Endodermal cell (in vitro differentiated cells): Measurements from ENCODE around the gene PTPRT. TPM values are rescaled to one million over a fixed set of nuclear protein-coding genes. Genes with fewer than 3 reads are reported as not detected.

Experiments
- DNase-seq: peaks from one replicate; pipeline ENCODE4 v3.0.0-alpha.2; 2017
- H3K27ac ChIP-seq: 2 replicates; pipeline ENCODE4 v1.5.1; 2013; ENCODE audit warnings: mild to moderate bottlenecking, low read depth, low read length, moderate library complexity
- H3K27me3 ChIP-seq: 2 replicates; pipeline ENCODE4 v1.6.1; 2013; ENCODE audit warnings: mild to moderate bottlenecking, low read length, moderate library complexity; ENCODE audit not compliant: insufficient read depth, control insufficient read depth, poor library complexity, severe bottlenecking
- H3K36me3 ChIP-seq: 2 replicates; pipeline ENCODE4 v1.7.0; 2013; ENCODE audit warnings: mild to moderate bottlenecking, low read length, moderate library complexity; ENCODE audit not compliant: control insufficient read depth, insufficient read depth
- H3K4me1 ChIP-seq: one replicate; pipeline ENCODE4 v1.7.0; 2013; ENCODE audit warnings: low read length; ENCODE audit not compliant: control insufficient read depth, insufficient read depth
- H3K4me3 ChIP-seq: 2 replicates; pipeline ENCODE4 v1.5.1; 2013; ENCODE audit warnings: mild to moderate bottlenecking, low read length, moderate library complexity
- H3K9ac ChIP-seq: 2 replicates; pipeline ENCODE4 v1.6.1; 2013; ENCODE audit warnings: mild to moderate bottlenecking, low read length, moderate library complexity; ENCODE audit not compliant: poor library complexity, severe bottlenecking; ENCODE audit errors: extremely low read depth
- H3K9me3 ChIP-seq: 2 replicates; pipeline ENCODE4 v1.6.1; 2013; ENCODE audit warnings: mild to moderate bottlenecking, low read length, moderate library complexity; ENCODE audit not compliant: control insufficient read depth
- H3K27ac Mint-ChIP-seq: 2 replicates; pipeline ENCODE4 v1.8.0; 2020; ENCODE audit warnings: mixed read lengths
- H3K27me3 Mint-ChIP-seq: 2 replicates; pipeline ENCODE4 v1.8.0; 2021; ENCODE audit warnings: mild to moderate bottlenecking, mixed read lengths; ENCODE audit not compliant: insufficient read depth
- H3K36me3 Mint-ChIP-seq: 2 replicates; pipeline ENCODE4 v1.8.0; 2020; ENCODE audit warnings: low read depth, mixed read lengths
- H3K4me1 Mint-ChIP-seq: 2 replicates; pipeline ENCODE4 v1.8.0; 2020; ENCODE audit warnings: mixed read lengths
- H3K4me3 Mint-ChIP-seq: 2 replicates; pipeline ENCODE4 v1.8.0; 2020; ENCODE audit warnings: mild to moderate bottlenecking, moderate library complexity, mixed read lengths
- H3K9me3 Mint-ChIP-seq: 2 replicates; pipeline ENCODE4 v1.8.0; 2020; ENCODE audit warnings: mild to moderate bottlenecking, mixed read lengths
- CTCF ChIP-seq: fragments of 200-600 bp; sonication (generic); conservative IDR thresholded peaks from 2 replicates; pipeline ENCODE4 v1.5.0; 2021; ENCODE audit warnings: antibody characterized with exemption, mild to moderate bottlenecking
- WGBS, 2 experiments: methylation state at CpG; one replicate each; pipeline versions ENCODE4 v1.1.5 to v1.1.7; 2013; ENCODE audit warnings: missing lambda C conversion rate in 2 of 2, mixed read lengths in 1 of 2; ENCODE audit not compliant: insufficient coverage in 1 of 2, insufficient read length in 1 of 2; 5-methylcytosine and 5-hydroxymethylcytosine counted together
- total RNA-seq, 2 donors: library from RNA; stranded (reverse); fragmentation: NEBNext Ultra II Directional in 1 of 2; extraction: Animal tissue kit (Norgen Biotek cat#: 25700) in 1 of 2; gene quantifications; 2 replicates in 1 of 2; 3 replicates in 1 of 2; pipeline ENCODE4 v1.2.1, GENCODE V29; 2021

PTPRT gene
- total RNA-seq, 2 donors from 2014 or later: 2.3 to 2.7 TPM

DNA sequence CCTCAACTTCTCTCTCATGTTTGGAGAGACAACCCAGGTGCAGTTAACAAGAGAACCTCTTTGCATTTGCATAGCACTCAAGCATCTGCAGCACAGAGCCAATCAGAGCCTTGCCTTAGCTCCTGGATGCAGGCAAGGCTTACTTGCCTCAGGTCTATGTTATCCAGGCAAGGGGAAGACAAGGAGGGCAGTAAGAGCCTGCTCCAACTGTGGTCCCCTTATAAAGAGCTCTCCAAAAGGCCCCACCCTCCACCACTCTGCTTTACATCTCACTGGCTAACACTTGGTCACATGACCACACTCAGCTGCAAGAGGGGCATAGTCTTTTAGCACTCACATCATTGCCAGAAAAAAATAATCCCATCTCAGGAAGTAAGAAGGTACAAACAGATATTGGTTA is 540.0 kb downstream of the PTPRT start:
- Mint-ChIP-seq H3K9me3 (peaks cover 2% of the 10 kb centered on the region), H3K4me3 (no peak overlapping the region), H3K4me1 (peaks cover 20% of the 10 kb centered on the region), H3K36me3 (no peaks in the 10 kb centered on the region), H3K27me3 (peaks cover 32% of the 10 kb centered on the region), H3K27ac (no peak overlapping the region)
- no peak for DNase-seq
- Histone ChIP-seq H3K27me3 (no peaks in the 10 kb centered on the region), H3K27ac (no peak overlapping the region), H3K4me1 (no peaks in the 10 kb centered on the region), H3K36me3 (no peaks in the 10 kb centered on the region), H3K4me3 (no peak overlapping the region), H3K9me3 (peaks cover 28% of the 10 kb centered on the region), H3K9ac (no peak overlapping the region)
- TF ChIP-seq CTCF: no peak

DNA sequence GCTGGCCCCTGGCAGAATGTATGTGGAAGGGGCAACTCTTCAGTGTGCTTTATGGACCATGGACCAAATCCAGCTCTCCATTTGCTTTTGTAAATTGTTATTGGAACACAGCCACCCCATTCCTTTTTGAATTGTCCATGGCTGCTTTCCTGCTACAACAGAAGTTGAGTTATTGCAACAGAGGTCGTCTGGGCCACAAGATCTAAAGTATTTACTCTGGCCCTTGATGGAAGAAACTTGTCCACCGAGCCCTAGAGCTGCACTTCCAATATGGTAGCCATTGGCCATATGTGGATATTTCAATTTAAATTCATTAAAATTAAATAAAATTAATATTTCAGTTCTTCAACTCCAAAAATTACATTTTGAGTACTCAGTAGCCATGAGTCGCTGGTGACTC is 543.5 kb downstream of the PTPRT start:
- no peaks in the 10 kb centered on the region for H3K36me3 ChIP-seq
- no peak for TF ChIP-seq CTCF
- Mint-ChIP-seq H3K36me3 (no peaks in the 10 kb centered on the region), H3K4me3 (no peak overlapping the region), H3K27ac (no peak overlapping the region), H3K27me3 (peaks cover 17% of the 10 kb centered on the region), H3K4me1 (peaks cover 12% of the 10 kb centered on the region), H3K9me3 (peaks cover 2% of the 10 kb centered on the region)
- H3K9me3 ChIP-seq: peaks cover 32% of the 10 kb centered on the region
- no peak for DNase-seq
- no peak overlapping the region for H3K4me3 ChIP-seq
- no peaks in the 10 kb centered on the region for H3K4me1 ChIP-seq
- WGBS, 2 experiments: 75 to 100% methylated on average over 2 to 3 of the region's 3 CpGs
- no peak overlapping the region for H3K27ac ChIP-seq
- H3K27me3 ChIP-seq: no peaks in the 10 kb centered on the region
- H3K9ac ChIP-seq: no peak overlapping the region

DNA sequence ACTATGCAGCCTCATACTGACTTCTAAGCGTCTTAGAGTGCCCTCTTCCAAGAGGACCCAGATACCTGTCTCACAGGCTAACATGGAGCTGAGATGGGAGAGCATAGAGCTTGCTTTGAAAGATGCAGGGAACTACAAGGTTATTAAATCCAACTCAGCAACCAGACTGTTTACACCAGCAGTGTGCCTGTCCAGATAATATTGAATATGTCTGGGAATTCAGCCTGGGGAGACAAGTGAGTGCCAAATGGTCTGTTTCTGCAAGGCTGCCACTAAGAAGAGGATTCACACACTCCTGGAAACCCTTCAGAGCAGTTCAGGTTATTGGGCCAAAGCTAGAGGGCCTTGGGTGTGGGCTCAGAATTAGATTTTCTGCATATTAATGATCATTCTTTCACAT is 547.8 kb downstream of the PTPRT start:
- peaks cover 10% of the 10 kb centered on the region for H3K4me1 ChIP-seq
- H3K4me3 ChIP-seq: no peak overlapping the region
- Mint-ChIP-seq H3K9me3 (no peaks in the 10 kb centered on the region), H3K27ac (no peak overlapping the region), H3K4me3 (no peak overlapping the region), H3K4me1 (peaks cover 28% of the 10 kb centered on the region), H3K36me3 (no peaks in the 10 kb centered on the region), H3K27me3 (peaks cover 6% of the 10 kb centered on the region)
- no peaks in the 10 kb centered on the region for H3K27me3 ChIP-seq
- H3K36me3 ChIP-seq: no peaks in the 10 kb centered on the region
- DNase-seq: no peak
- H3K27ac ChIP-seq: no peak overlapping the region
- H3K9ac ChIP-seq: no peak overlapping the region
- WGBS, 2 experiments: 47 to 100% methylated on average over 1 of the region's 1 CpG
- peaks cover 8% of the 10 kb centered on the region for H3K9me3 ChIP-seq
- no peak for TF ChIP-seq CTCF
